NCI-H2171 (cell line): ENCODE results near the gene MUC13.

ENCODE experiments used
- DNase-seq: peaks from one replicate; lab custom pipeline; 2025; lab: John Stamatoyannopoulos, UW

The MUC13 gene

GRCh38 chr3:124873226-124873625 is 61.3 kb downstream of the MUC13 start:
- no peak for DNase-seq

GRCh38 chr3:124867511-124867910 is 67.0 kb downstream of the MUC13 start:
- DNase-seq = no peak

DNA sequence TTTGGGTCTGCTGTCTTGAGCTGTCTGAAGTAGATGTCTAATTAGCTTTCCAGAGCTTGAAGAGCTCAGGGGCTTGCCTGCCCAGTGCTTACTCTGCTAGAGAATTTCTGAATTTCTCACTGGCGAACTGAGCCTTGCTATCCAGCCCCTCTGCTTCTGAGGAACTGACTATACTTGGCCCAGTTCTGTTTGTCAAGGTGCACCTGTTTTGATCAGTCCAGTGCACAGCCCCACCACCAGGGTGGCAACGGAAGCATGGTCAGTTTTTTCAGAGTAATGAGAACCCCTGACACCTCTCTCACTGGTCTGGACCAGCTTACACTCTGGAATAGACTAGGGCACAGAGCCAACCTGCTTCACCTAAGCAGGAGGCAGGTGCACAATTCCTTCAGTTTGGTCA is 72.5 kb downstream of the MUC13 start:
- no peak for DNase-seq

DNA sequence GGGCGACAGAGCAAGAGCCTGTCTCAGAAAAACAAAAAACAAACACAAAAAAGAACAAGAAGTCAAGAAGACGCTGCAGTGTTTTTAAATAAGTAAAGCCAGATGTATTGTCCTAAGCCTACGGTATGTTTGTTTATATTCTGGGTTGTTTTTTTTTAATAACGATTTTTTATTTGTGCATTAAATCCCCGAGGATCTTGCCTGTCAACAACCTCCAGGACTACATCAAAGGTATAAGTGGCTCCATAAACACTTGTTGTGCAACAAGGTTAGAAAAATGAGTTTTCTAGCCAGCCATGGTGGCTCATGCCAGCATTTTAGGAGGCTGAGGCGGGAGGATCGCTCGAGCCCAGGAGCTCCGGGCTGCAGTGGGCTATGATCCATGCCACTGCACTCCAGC is 73.5 kb downstream of the MUC13 start:
- DNase-seq = no peak

GRCh38 chr3:124860599-124860998 is 74.0 kb downstream of the MUC13 start:
- no peak for DNase-seq

DNA sequence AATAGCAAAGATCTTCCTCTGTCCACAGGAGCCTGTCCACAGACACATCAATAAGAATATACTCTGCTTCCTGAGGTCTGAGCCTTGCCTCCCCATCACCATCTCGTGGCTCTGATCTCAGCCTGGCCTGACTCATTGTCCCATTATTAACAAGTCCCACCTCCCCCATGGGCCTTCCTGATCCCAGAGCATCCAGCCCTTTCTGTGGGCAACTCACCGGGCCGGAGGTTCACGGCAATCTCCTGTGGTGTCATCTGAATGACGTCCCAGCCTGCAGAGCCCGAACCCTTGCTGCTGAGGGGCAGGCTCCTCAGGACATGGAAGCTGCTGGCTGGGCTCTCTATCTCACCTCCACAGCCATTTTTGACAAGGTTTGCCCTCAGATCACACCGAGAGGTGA is 75.5 kb downstream of the MUC13 start:
- DNase-seq = no peak

DNA sequence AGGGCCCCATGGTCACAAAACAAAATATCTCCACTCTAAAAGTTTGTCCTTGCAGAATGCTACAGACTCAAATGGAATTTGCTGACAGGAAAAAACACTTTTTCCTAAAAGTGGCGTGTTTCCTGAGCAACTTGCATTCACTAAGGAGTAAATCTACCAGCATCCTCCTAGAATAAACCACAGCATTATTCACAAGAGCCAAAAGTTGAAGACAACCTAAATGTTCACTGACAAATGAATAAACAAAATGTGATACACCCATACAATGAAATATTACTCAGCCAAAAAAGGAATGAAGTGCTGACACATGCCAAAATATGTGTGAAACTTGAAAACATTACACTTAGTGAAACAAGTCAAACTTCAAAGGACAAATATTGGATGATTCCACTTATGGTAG is 76.3 kb downstream of the MUC13 start:
- no peak for DNase-seq

GRCh38 chr3:124856677-124857076 is 77.9 kb downstream of the MUC13 start:
- peak; percentile 5 for DNase-seq
